H1 (cell line): ENCODE measurements around the gene C1QTNF1. TPM values are rescaled to one million over a fixed set of nuclear protein-coding genes. Genes with fewer than 3 reads are reported as not detected.

Experiments used
- CEBPB ChIP-seq: IDR thresholded peaks from 2 replicates; pipeline ENCODE4 v1.6.1; 2012; ENCODE audit warnings: low read depth, low read length
- CHD7 ChIP-seq: fragments of 300-600 bp; sonication (generic); IDR thresholded peaks from 2 replicates; pipeline ENCODE4 v1.7.1; 2012; ENCODE audit warnings: low read length, moderate library complexity, mild to moderate bottlenecking, inconsistent platforms; ENCODE audit not compliant: insufficient replicate concordance
- EGR1 ChIP-seq: IDR thresholded peaks from 2 replicates; pipeline ENCODE4 v1.6.1; 2011; ENCODE audit warnings: low read depth, low read length, borderline replicate concordance
- GABPA ChIP-seq: IDR thresholded peaks from 2 replicates; pipeline ENCODE4 v1.6.1; 2011; ENCODE audit warnings: mild to moderate bottlenecking, low read length, moderate library complexity, borderline replicate concordance; ENCODE audit not compliant: insufficient read depth
- JUND ChIP-seq: IDR thresholded peaks from 2 replicates; pipeline ENCODE4 v1.6.1; 2011; ENCODE audit warnings: mild to moderate bottlenecking, improper control_type of control experiment, low read length
- KDM1A ChIP-seq: fragments of 200-600, 300-600 bp; sonication (generic); IDR thresholded peaks from 2 replicates; pipeline ENCODE4 v1.7.1; 2016; ENCODE audit warnings: mild to moderate bottlenecking, low read length, borderline replicate concordance
- PHF8 ChIP-seq: fragments of 200-600 bp; sonication (generic); conservative IDR thresholded peaks from 2 replicates; pipeline ENCODE4 v1.7.1; 2012; ENCODE audit warnings: low read depth, mild to moderate bottlenecking, inconsistent platforms, low read length, moderate library complexity
- SAP30 ChIP-seq: fragments of 300-600 bp; sonication (generic); IDR thresholded peaks from 2 replicates; pipeline ENCODE4 v1.7.1; 2012; ENCODE audit warnings: low read length, moderate library complexity, mild to moderate bottlenecking, inconsistent platforms; ENCODE audit not compliant: insufficient read depth, insufficient replicate concordance
- SUZ12 ChIP-seq: fragments of 200-600 bp; sonication (generic); IDR thresholded peaks from 2 replicates; pipeline ENCODE4 v1.6.1; 2012; ENCODE audit warnings: mild to moderate bottlenecking, inconsistent platforms, low read length, moderate library complexity, mixed read lengths
- ZNF274 ChIP-seq: IDR thresholded peaks from 2 replicates; pipeline ENCODE4 v1.7.0; 2012; ENCODE audit warnings: low read length, borderline replicate concordance; ENCODE audit errors: extremely low read depth
- polyA plus RNA-seq, 7 experiments: library from polyadenylated mRNA; depleted of rRNA in 3 of 7; stranded (reverse) in 5 of 7; unstranded in 2 of 7; fragments of >200 nt in 5 of 7; fragments of 200-250 nt in 2 of 7; gene quantifications; 1 replicate in 5 of 7; 2 replicates in 1 of 7; 4 replicates in 1 of 7; pipeline versions ENCODE4 v1.2.1 to v1.2.3, GENCODE V29; 2011 to 2013; ENCODE audit warnings: missing spikeins in 2 of 7, mixed read lengths in 2 of 7
- total RNA-seq: library from RNA; stranded (reverse); fragmentation: NEBNext Ultra II Directional; extraction: Animal tissue kit (Norgen Biotek cat#: 25700); gene quantifications from 2 replicates; pipeline ENCODE4 v1.2.1, GENCODE V29; 2021

The C1QTNF1 gene
- total and polyA plus RNA-seq, 2 of the 8 experiments (the other 6 are each of a cell fraction or from before 2014, with no cell fraction given), result 1.5 to 2.5 TPM

- no peak for TF ChIP-seq CHD7
- no peak for TF ChIP-seq SUZ12
- TF ChIP-seq JUND, result no peak
- TF ChIP-seq SAP30, result no peak
- TF ChIP-seq CEBPB, result no peak
- TF ChIP-seq PHF8, result no peak
- no peak for TF ChIP-seq GABPA
- no peak for TF ChIP-seq KDM1A
- no peak for TF ChIP-seq EGR1
- no peak for TF ChIP-seq ZNF274
Observed at GRCh38 chr17:79002796-79003593, 21.0 kb upstream of the C1QTNF1 start (continued).
